Measurements from ENCODE around the gene VAV3. TPM values are rescaled to one million over a fixed set of nuclear protein-coding genes. Genes with fewer than 3 reads are reported as not detected.

VAV3 gene
- total and polyA plus RNA-seq, 2 of the 13 experiments (the other 11 are each of a cell fraction or from before 2014, with no cell fraction given) = 15.9 to 29.8 TPM

GRCh38 chr1:107682467-107682866, 282.5 kb downstream of the VAV3 start:
- ATAC-seq = no peak
- H4K20me1 ChIP-seq (ENCODE audit: insufficient read depth, low read length) = no peaks in the 10 kb centered on the region
- no peak for DNase-seq (ENCODE audit: low spot score)
- CTCF ChIA-PET (ENCODE audit: low intra/inter-chr PET ratio, low total read pairs) = no interaction called here
- no peaks in the 10 kb centered on the region for H3K36me3 ChIP-seq (replicated peaks in 1 of 2; ENCODE audit: control insufficient read depth in 1 of 2, insufficient read depth in 2 of 2, low read length in 2 of 2)
- no peaks in the 10 kb centered on the region for H3K27me3 ChIP-seq (ENCODE audit: control insufficient read depth in 1 of 2, insufficient read depth in 2 of 2, low read length in 2 of 2)
- POLR2A ChIA-PET = interaction anchor here (1.1 to 1.2 kb wide), 3 partner anchors 85 to 157 kb away, joined by 4 to 7 read pairs (median 4); no protein-coding TSS in a partner anchor
- H3K9ac ChIP-seq (ENCODE audit: insufficient read depth, low read depth, low read length) = peak overlapping the region; percentile 60
- peak overlapping the region; percentile 93 for H3K27ac ChIP-seq (ENCODE audit: extremely low read length, insufficient read depth, low read length)
- H3K79me2 ChIP-seq (ENCODE audit: insufficient read depth, low read length) = peaks cover 47% of the 10 kb centered on the region
- in situ Hi-C loops (cut with HindIII; ENCODE audit: extremely low pct_ligation_motif_present, low pct_unique_long_range_greater_than_20kb) (loop anchor here (10.0 kb wide), 1 partner anchor 62 kb away; no protein-coding TSS in a partner anchor), intact Hi-C loops (cut with micrococcal nuclease; ENCODE audit: unreplicated experiment) (loop anchor here (2.0 to 5.0 kb wide), 2 partner anchors 70 to 156 kb away; no protein-coding TSS in a partner anchor)
- peak overlapping the region in 2 of 3 experiments; percentile 5 to 36; a peak in 2 of 6 replicates for H3K4me3 ChIP-seq (replicated peaks in 1 of 3; ENCODE audit: insufficient read depth in 1 of 3, low read depth in 2 of 3, low read length in 3 of 3)
- TF ChIP-seq KDM5A (IDR thresholded peaks at IDR 0.05; ENCODE audit: borderline replicate concordance, low read length) = no peak
- TF ChIP-seq RBFOX2 (IDR thresholded peaks at IDR 0.05; ENCODE audit: low read depth, low read length) = 0 out of 2 replicates have a peak, but pooled peaks have one; percentile 40
- H3K4me1 ChIP-seq (ENCODE audit: insufficient read depth, low read length) = peaks cover 71% of the 10 kb centered on the region
- H3K4me2 ChIP-seq (ENCODE audit: low read depth, low read length) = peak overlapping the region; percentile 63
- BruUV-seq (replicated peaks) = no TSS peak
- H3K9me3 ChIP-seq (ENCODE audit: low read length) = no peaks in the 10 kb centered on the region
- FAIRE-seq = no peak
- H2AFZ ChIP-seq (ENCODE audit: low read length) = no peak overlapping the region
- 34% methylated on average over 1 of the region's 1 CpG for WGBS (ENCODE audit: low lambda C conversion rate)

- Histone ChIP-seq H3K9me3 (ENCODE audit: low read length) (no peaks in the 10 kb centered on the region), H3K27ac (ENCODE audit: extremely low read length, insufficient read depth, low read length) (peak overlapping the region; percentile 93), H3K4me3 (replicated peaks in 1 of 3; ENCODE audit: insufficient read depth in 1 of 3, low read depth in 2 of 3, low read length in 3 of 3) (peak overlapping the region in 2 of 3 experiments; percentile 3 to 45; a peak in 1 of 6 replicates), H4K20me1 (ENCODE audit: insufficient read depth, low read length) (no peaks in the 10 kb centered on the region), H3K4me2 (ENCODE audit: low read depth, low read length) (peak overlapping the region; percentile 69), H3K9ac (ENCODE audit: insufficient read depth, low read depth, low read length) (peak overlapping the region; percentile 61), H3K79me2 (ENCODE audit: insufficient read depth, low read length) (peaks cover 35% of the 10 kb centered on the region), H2AFZ (ENCODE audit: low read length) (no peak overlapping the region), H3K36me3 (replicated peaks in 1 of 2; ENCODE audit: control insufficient read depth in 1 of 2, insufficient read depth in 2 of 2, low read length in 2 of 2) (no peaks in the 10 kb centered on the region), H3K4me1 (ENCODE audit: insufficient read depth, low read length) (peaks cover 77% of the 10 kb centered on the region), H3K27me3 (ENCODE audit: control insufficient read depth in 1 of 2, insufficient read depth in 2 of 2, low read length in 2 of 2) (no peaks in the 10 kb centered on the region)
- BruUV-seq (replicated peaks) = no TSS peak
- ATAC-seq (peak; percentile 73), FAIRE-seq (peak; percentile 91), DNase-seq (ENCODE audit: low spot score) (peak; percentile 94)
- intact Hi-C loops (cut with micrococcal nuclease; ENCODE audit: unreplicated experiment) = loop anchor here (2.0 to 5.0 kb wide), 2 partner anchors 71 to 84 kb away; no protein-coding TSS in a partner anchor
- POLR2A ChIA-PET = interaction anchor here (0.7 to 1.9 kb wide), 6 partner anchors 10 to 624 kb away, joined by 3 to 7 read pairs (median 4); partner anchors contain the start of gene PRMT6
- in situ Hi-C loops (cut with HindIII; ENCODE audit: extremely low pct_ligation_motif_present, low pct_unique_long_range_greater_than_20kb) = loop anchor here (10.0 kb wide), 1 partner anchor 64 kb away; no protein-coding TSS in a partner anchor
- 5% methylated on average over 3 of the region's 3 CpGs for WGBS (ENCODE audit: low lambda C conversion rate)
- CTCF ChIA-PET (ENCODE audit: low intra/inter-chr PET ratio, low total read pairs) = no interaction called here
- TF ChIP-seq TRIM24 (CRISPR knock-in tag; IDR thresholded peaks at IDR 0.05) (no peak), FOXP1 (IDR thresholded peaks at IDR 0.05) (no peak), FOXP1 (CRISPR knock-in tag; IDR thresholded peaks at IDR 0.05) (peak; percentile 77), PBX2 (CRISPR knock-in tag; IDR thresholded peaks at IDR 0.05) (no peak), USF2 (IDR thresholded peaks at IDR 0.05; ENCODE audit: low read depth, low read length) (no peak), USF2 (CRISPR knock-in tag; IDR thresholded peaks at IDR 0.05; ENCODE audit: borderline replicate concordance) (no peak), EHMT2 (IDR thresholded peaks at IDR 0.05; ENCODE audit: borderline replicate concordance, low read depth, low read length) (peak; percentile 15; the same call in 1 of the 2 replicates), THRA (CRISPR knock-in tag; IDR thresholded peaks at IDR 0.05; ENCODE audit: borderline replicate concordance) (0 out of 2 replicates have a peak, but pooled peaks have one; percentile 8), RFX3 (CRISPR knock-in tag; IDR thresholded peaks at IDR 0.05) (no peak), ZNF496 (CRISPR knock-in tag; IDR thresholded peaks at IDR 0.05; ENCODE audit: insufficient replicate concordance) (no peak)
Measured at GRCh38 chr1:107681001-107681479, 283.9 kb downstream of the VAV3 start.
